Measurements from ENCODE around the gene TMEM151B. TPM values are rescaled to one million over a fixed set of nuclear protein-coding genes. Genes with fewer than 3 reads are reported as not detected.

The TMEM151B gene
- total RNA-seq, 4 donors from 2014 or later = 0.10 to 0.15 TPM; not detected in 2

DNA sequence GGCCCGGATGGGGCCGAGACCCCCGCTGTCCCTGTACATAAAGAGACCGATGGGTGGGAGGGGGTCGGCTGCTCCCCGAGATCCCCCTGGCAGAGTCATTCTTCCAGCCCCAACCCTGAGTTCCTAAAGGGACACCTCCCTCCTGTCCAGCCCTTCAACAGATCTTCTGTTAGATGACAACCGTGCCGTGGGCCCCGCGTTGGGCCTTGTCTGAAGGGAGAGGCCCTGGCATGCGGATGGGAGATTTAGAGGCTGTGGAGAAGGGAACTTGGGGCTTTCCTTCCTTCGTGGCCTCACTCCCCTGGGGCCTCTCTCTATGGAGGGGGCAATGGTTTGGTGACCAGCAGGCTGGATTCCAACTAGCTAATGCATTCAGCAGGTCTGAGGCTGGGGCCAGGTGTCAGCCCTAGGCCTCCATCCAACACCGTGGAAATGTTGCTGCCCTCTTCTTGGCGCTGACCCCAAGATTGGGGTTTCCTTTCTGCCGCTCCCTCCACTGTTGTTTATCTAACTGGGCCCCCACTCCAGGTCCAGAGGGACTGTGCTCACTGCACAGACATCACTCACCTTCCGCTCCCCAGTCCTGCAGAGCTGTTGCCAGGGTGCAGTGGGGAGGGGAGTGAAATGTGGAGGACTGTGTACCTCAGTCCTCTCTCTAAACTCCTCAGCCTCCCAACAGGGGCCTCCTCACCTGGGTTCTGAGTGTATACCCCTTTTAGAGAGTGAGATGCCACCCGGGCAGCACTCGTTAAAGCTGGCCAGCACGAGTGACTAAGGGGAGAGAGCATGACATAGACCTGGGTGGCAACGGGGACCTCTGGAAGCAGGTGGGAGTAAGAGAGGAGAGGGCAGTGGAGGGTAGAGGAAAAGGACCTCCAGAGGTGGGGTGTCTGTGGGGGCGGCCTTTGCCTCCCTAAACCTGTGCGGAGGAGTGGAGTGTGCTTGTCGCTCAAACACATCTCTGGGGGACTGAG, 6.7 kb downstream of the TMEM151B start:
- Histone ChIP-seq H3K4me1 (peaks cover 11% of the 10 kb centered on the region), H3K36me3 (no peaks in the 10 kb centered on the region), H3K4me3 (no peak overlapping the region), H3K27me3 (peaks cover 56% of the 10 kb centered on the region), H3K27ac (no peak overlapping the region), H3K9me3 (no peaks in the 10 kb centered on the region)
- DNase-seq (ENCODE audit: low spot score in 2 of 2) = no peak
- WGBS = 80% methylated on average over 22 of the region's 23 CpGs
- TF ChIP-seq, protein P1, sequence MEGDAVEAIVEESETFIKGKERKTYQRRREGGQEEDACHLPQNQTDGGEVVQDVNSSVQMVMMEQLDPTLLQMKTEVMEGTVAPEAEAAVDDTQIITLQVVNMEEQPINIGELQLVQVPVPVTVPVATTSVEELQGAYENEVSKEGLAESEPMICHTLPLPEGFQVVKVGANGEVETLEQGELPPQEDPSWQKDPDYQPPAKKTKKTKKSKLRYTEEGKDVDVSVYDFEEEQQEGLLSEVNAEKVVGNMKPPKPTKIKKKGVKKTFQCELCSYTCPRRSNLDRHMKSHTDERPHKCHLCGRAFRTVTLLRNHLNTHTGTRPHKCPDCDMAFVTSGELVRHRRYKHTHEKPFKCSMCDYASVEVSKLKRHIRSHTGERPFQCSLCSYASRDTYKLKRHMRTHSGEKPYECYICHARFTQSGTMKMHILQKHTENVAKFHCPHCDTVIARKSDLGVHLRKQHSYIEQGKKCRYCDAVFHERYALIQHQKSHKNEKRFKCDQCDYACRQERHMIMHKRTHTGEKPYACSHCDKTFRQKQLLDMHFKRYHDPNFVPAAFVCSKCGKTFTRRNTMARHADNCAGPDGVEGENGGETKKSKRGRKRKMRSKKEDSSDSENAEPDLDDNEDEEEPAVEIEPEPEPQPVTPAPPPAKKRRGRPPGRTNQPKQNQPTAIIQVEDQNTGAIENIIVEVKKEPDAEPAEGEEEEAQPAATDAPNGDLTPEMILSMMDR (IDR thresholded peaks at IDR 0.05) = no peak
- no peak for TF ChIP-seq EP300 (IDR thresholded peaks at IDR 0.05)
- TF ChIP-seq POLR2AphosphoS5 (IDR thresholded peaks at IDR 0.05) = no peak
- TF ChIP-seq POLR2A (IDR thresholded peaks at IDR 0.05) = no peak

DNA sequence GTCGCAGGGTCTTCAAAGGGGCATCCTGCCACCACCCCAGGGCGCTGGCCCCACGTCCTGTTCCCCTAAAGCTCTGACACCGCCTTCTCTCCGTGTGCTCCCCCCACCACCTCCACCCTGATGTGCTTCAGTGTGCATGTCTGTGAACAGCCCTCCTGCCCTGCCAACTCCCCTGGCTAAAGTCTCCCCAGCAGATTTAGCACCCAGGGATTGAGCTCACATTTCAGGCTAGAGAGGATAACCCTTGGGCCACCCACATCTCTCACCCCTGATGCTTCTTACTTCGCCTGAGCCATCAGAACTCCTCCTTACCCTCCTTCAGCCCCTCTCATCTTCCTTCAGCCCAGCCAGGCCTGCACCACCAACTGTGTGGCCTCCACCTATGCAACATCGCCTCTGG, 7.5 kb downstream of the TMEM151B start:
- no peak overlapping the region for H3K27ac ChIP-seq
- H3K36me3 ChIP-seq = no peaks in the 10 kb centered on the region
- no peaks in the 10 kb centered on the region for H3K9me3 ChIP-seq
- peaks cover 48% of the 10 kb centered on the region for H3K27me3 ChIP-seq
- no peak overlapping the region for H3K4me3 ChIP-seq
- peaks cover 11% of the 10 kb centered on the region for H3K4me1 ChIP-seq
- TF ChIP-seq, protein P1 (IDR thresholded peaks at IDR 0.05) = no peak
- TF ChIP-seq POLR2A (IDR thresholded peaks at IDR 0.05) = no peak
- TF ChIP-seq POLR2AphosphoS5 (IDR thresholded peaks at IDR 0.05) = no peak
- no peak for TF ChIP-seq EP300 (IDR thresholded peaks at IDR 0.05)
- no peak for DNase-seq (ENCODE audit: low spot score in 2 of 2)
- WGBS = 78% methylated on average over 7 of the region's 7 CpGs

GRCh38 chr6:44278315-44278714, 8.1 kb downstream of the TMEM151B start:
- Histone ChIP-seq H3K4me3 (no peak overlapping the region), H3K36me3 (no peaks in the 10 kb centered on the region), H3K27me3 (peaks cover 43% of the 10 kb centered on the region), H3K4me1 (peaks cover 11% of the 10 kb centered on the region), H3K9me3 (no peaks in the 10 kb centered on the region), H3K27ac (no peak overlapping the region)
- TF ChIP-seq POLR2A (IDR thresholded peaks at IDR 0.05) = no peak
- TF ChIP-seq EP300 (IDR thresholded peaks at IDR 0.05) = no peak
- TF ChIP-seq POLR2AphosphoS5 (IDR thresholded peaks at IDR 0.05) = no peak
- TF ChIP-seq, protein P1 (IDR thresholded peaks at IDR 0.05) = no peak
- DNase-seq (ENCODE audit: low spot score in 2 of 2) = no peak
- WGBS = 57% methylated on average over 3 of the region's 3 CpGs

- H3K4me3 ChIP-seq = no peak overlapping the region
- H3K27me3 ChIP-seq = peaks cover 36% of the 10 kb centered on the region
- TF ChIP-seq EP300 (IDR thresholded peaks at IDR 0.05) = no peak
- no peak for TF ChIP-seq POLR2A (IDR thresholded peaks at IDR 0.05)
- TF ChIP-seq, protein P1 (IDR thresholded peaks at IDR 0.05) = no peak
- TF ChIP-seq POLR2AphosphoS5 (IDR thresholded peaks at IDR 0.05) = no peak
- H3K9me3 ChIP-seq = no peaks in the 10 kb centered on the region
- 54% methylated on average over 9 of the region's 9 CpGs for WGBS
- no peak for DNase-seq (ENCODE audit: low spot score in 2 of 2)
- peaks cover 11% of the 10 kb centered on the region for H3K4me1 ChIP-seq
- no peak overlapping the region for H3K27ac ChIP-seq
- H3K36me3 ChIP-seq = no peaks in the 10 kb centered on the region
Observed at GRCh38 chr6:44278774-44279697, 8.8 kb downstream of the TMEM151B start.
